NCI-H2196 treated with DMSO at 0.1 percent for 48 hours (cell line): ENCODE results near the gene LRIG2.
"Not testable (repeated sequence)": the region's sequence is repeated elsewhere in the genome, so short reads cannot be mapped to it uniquely, and the experiment has no call there.

Source experiments
- DNase-seq: peaks from one replicate; lab custom pipeline; 2025; ENCODE audit not compliant: unreplicated experiment; lab: John Stamatoyannopoulos, UW

Gene LRIG2

DNA sequence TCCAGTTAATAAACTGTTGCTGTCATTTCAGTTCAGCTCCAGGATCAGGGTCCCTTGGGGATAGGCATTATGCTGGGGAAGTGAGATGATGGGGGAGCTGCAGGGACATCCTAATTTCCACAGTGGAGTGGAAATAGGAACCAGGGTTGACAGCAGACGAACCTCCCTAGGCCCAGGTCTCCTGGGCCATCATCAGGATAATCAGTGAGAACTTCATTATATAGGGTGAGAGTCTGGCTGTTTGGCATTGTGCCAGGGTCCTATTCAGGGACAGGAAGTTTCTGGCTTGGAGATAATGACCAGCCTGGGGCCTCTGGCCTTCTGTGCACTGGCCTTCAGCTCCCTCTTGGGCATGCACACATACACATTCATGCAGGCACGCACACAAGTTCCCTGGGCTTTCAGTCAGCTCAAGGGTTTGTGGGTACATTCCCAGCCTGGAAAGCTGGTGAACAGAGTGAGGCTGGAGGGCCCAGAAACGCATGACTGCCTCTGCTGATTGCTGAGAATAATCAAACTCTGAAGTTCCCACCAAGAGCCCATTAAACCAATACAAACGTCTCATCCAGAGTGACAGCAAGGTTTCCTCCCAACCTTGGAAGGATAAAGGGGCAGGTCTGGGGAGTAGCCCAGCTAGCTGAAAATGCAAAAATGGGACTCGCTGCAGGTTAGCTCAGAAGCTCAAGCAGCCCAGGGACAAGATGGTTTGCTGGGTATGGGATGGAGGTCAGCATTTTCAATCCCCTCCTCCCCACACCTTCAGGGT is 13.9 kb upstream of the LRIG2 start:
- DNase-seq = no peak

DNA sequence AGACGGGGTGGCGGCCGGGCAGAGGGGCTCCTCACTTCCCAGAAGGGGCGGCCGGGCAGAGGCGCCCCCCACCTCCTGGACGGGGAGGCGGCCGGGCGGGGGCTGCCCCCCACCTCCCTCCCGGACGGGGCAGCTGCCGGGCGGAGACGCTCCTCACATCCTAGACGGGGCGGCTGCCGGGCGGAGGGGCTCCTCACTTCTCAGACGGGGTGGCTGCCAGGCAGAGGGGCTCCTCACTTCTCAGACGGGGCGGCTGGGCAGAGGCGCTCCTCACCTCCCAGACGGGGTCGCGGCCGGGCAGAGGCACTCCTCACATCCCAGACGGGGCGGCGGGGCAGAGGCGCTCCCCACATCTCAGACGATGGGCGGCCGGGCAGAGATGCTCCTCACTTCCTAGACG is 9.5 kb upstream of the LRIG2 start:
- DNase-seq = not testable (repeated sequence)

- no peak for DNase-seq
These were observed 749 bp upstream of the LRIG2 start for GRCh38 chr1:113072141-113072756.

- no peak for DNase-seq
These were observed 517 bp downstream of the LRIG2 start for GRCh38 chr1:113073479-113073950.

GRCh38 chr1:113074237-113074636 is 1.2 kb downstream of the LRIG2 start:
- DNase-seq = no peak

DNA sequence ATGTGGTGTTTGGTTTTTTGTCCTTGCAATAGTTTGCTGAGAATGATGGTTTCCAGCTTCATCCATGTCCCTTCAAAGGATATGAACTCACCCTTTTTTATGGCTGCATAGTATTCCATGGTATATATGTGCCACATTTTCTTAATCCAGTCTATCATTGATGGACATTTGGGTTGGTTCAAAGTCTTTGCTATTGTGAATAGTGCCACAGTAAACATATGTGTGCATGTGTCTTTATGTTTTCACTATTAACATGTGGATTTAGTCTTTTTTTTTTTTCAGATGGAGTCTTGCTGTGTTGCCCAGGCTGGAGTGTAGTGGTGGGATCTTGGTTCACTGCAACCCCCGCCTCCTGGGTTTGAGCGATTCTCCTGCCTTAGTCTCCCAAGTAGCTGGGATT is 5.0 kb downstream of the LRIG2 start:
- DNase-seq = not testable (repeated sequence)

- DNase-seq = no peak
These were observed 13.5 kb downstream of the LRIG2 start for GRCh38 chr1:113086541-113086940.

- no peak for DNase-seq
These were observed 16.0 kb downstream of the LRIG2 start for GRCh38 chr1:113088972-113089371.

GRCh38 chr1:113090051-113090450 is 17.1 kb downstream of the LRIG2 start:
- no peak for DNase-seq

DNA sequence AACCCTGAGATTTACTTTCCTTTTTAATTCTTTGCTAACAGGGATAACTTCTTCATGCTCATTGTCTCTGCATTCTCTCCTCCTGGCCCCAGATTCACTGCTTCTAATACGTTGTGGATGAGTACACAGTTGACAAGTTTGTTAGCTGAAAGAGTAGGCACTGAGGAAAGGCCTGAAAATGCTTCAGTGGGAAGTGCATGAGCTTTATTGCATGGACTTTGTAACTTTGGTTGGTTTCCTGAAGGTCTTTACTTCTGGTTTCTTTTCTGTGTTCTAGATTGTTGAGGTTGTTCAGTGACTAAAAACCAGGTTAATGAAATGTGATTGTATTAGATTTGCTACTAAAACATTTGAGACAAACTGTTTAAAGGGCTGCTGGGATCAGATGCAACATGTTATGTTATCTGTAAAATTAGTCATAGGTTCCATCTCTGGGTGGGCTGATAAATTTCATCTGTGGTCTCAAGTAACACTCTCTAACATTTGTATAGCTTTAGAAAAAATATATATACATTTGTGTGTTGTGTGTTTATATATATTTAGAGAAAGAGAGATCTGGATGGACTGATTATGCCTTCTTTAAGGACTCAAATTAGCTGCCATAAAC is 19.1 kb downstream of the LRIG2 start:
- no peak for DNase-seq

GRCh38 chr1:113094506-113094905 is 21.5 kb downstream of the LRIG2 start:
- DNase-seq = no peak

DNA sequence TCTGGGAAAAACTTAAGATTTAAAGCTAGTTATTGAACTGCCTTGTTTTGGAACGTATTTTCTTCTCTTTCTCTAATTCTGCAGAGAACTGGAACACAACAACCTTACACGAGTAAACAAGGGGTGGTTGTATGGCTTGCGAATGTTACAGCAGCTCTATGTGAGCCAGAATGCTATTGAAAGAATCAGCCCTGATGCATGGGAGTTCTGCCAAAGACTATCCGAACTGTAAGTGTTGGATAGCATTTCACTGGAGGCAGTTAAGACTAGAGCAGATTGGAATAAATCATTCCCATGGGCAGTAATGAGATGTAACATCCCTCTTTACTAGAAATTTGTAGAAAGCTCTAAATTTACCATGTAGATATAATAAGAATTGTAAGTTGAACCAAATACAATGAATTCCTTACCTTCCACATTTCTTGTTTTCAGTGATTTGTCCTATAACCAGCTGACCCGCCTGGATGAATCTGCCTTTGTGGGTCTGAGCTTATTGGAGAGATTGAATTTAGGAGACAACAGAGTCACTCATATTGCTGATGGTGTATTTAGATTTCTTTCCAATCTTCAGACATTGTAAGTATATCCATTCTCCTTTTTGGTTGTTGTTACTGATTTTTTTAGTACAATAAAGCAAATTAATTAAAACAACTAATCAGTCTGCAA is 22.9 kb downstream of the LRIG2 start:
- DNase-seq = no peak

DNA sequence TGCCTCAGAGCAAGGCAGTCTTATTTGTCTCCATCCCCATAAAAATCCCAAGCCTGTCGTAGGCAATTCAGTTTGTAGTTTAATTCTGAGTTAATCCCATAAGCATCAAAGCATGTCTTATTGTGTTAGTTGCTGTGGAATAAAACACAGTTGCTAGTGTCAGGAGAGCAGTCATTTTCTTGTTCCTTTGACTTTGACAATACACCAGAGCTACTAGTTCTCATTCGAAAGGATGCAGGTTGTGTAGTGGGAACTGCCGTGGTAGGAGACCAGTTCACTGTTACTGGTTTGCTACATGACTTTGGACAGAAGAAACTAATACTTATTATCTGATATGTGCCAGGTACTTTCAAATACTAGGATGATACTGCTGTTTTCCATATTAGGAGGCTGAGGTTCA is 23.5 kb downstream of the LRIG2 start:
- no peak for DNase-seq

DNA sequence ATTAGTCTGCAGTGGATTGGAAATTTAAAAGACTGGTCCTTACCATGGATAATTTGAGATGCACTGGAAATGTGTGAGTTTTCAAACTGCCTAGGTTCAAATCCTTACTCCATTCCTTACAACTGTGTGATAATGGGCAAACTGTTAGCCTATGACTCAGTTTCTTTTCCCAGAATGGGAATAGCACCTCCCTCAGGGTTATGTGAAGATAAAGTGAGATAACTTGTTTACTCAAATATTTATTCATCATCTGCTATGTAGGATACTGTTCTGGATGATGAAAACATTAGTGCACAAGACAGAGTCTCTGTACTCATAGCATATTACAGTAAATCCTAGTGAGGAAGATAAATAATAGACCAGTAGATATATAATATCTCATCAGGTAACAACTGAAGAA is 28.6 kb downstream of the LRIG2 start:
- DNase-seq = no peak

DNA sequence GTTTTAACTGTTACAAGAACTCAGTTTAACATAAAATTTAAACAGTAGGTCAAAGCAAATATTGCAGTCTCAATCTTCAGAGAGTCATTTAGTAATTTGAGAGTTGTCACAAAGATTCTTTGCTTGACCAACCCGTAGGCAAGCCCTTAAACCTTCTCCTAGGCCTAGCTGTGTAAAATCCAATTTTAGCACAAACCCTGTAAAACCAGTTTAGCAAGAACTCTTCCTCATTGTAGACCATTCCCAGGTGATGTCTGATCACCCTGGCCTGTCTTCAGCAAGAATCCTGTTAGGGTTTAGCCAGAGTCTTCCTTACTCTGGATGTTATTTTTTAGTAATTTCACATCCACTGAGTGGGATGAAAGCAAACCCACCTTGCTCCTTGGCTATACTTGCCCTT is 30.1 kb downstream of the LRIG2 start:
- no peak for DNase-seq

DNA sequence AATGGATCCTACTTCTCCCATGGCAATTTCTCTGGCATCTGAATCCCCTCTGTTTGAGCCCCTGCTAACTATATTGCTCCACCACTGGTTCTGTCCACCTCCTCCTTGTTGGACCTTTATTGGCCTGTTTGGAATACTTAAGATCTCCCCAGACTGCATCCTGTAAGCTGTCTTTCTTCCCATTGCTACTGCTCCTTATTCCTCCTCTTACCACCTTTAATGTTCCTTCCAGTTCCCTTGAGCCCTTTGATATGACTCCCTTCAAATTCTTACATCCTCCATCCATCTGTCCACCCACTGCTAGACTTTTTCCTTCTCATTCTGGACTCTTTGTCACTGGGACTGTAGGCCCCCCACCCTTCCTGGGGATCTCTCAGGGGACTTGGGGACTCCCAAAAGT is 31.0 kb downstream of the LRIG2 start:
- DNase-seq = no peak

GRCh38 chr1:113106910-113107309 is 33.9 kb downstream of the LRIG2 start:
- no peak for DNase-seq

DNA sequence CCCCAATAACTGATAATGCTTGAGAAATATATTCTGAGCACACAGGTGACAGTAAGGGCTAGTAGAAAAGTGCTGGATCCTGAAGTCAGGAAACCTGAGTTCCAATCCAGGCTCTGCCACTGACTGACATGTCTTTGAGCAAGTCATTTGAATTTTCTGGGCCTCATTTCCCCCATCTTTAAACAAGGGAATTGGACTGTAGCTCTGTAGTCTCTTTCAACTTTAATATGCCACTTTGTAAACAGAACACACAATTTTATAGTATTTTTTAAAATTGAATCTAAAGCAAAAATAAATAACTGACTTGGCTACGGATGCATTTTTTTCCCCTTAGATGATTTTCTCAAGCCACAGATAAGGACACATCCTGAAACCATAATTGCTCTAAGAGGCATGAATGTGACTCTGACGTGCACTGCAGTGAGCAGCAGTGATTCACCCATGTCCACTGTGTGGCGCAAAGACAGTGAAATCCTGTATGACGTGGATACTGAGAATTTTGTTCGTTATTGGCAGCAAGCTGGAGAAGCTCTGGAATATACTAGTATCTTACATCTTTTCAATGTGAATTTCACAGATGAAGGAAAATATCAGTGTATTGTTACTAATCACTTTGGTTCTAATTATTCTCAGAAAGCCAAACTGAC is 37.0 kb downstream of the LRIG2 start:
- no peak for DNase-seq

- DNase-seq = no peak
These were observed 45.3 kb downstream of the LRIG2 start for GRCh38 chr1:113118266-113118665.

- DNase-seq = no peak
These were observed 50.7 kb downstream of the LRIG2 start for GRCh38 chr1:113123737-113124136.

GRCh38 chr1:113124366-113124765 is 51.4 kb downstream of the LRIG2 start:
- no peak for DNase-seq
